ENCODE results near the gene CARD18.

DNA sequence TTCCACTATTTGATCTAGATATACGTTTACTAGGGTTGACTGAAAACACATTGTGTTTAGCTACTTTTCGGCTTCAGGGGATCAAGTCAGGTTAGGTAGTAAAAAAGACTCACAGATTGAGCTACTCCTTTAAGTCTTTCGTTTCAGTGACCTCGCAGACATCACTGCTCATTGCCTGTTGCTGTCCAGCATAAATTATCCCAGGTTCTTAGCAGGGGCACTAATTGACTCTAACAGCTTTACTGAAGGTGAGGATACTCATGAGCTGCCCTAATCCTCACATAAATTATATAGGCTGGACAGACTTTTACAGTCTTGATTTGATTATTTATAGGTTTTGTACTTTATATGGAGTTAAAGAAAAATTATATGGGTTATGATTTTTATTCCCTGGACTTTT lies 3.7 kb downstream of the CARD18 start:
- no peak for TF ChIP-seq EZH2 (IDR thresholded peaks at IDR 0.05; ENCODE audit: borderline replicate concordance, insufficient read depth, low read depth, low read length, poor library complexity, severe bottlenecking)
- TF ChIP-seq, protein P1, sequence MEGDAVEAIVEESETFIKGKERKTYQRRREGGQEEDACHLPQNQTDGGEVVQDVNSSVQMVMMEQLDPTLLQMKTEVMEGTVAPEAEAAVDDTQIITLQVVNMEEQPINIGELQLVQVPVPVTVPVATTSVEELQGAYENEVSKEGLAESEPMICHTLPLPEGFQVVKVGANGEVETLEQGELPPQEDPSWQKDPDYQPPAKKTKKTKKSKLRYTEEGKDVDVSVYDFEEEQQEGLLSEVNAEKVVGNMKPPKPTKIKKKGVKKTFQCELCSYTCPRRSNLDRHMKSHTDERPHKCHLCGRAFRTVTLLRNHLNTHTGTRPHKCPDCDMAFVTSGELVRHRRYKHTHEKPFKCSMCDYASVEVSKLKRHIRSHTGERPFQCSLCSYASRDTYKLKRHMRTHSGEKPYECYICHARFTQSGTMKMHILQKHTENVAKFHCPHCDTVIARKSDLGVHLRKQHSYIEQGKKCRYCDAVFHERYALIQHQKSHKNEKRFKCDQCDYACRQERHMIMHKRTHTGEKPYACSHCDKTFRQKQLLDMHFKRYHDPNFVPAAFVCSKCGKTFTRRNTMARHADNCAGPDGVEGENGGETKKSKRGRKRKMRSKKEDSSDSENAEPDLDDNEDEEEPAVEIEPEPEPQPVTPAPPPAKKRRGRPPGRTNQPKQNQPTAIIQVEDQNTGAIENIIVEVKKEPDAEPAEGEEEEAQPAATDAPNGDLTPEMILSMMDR (IDR thresholded peaks at IDR 0.05): no peak
